ENCODE data around the gene DDX20. TPM values are rescaled to one million over a fixed set of nuclear protein-coding genes. Genes with fewer than 3 reads are reported as not detected.

The DDX20 gene
- total and polyA plus RNA-seq, 8 donors: 0.58 to 55.6 (median 9.6) TPM

DNA sequence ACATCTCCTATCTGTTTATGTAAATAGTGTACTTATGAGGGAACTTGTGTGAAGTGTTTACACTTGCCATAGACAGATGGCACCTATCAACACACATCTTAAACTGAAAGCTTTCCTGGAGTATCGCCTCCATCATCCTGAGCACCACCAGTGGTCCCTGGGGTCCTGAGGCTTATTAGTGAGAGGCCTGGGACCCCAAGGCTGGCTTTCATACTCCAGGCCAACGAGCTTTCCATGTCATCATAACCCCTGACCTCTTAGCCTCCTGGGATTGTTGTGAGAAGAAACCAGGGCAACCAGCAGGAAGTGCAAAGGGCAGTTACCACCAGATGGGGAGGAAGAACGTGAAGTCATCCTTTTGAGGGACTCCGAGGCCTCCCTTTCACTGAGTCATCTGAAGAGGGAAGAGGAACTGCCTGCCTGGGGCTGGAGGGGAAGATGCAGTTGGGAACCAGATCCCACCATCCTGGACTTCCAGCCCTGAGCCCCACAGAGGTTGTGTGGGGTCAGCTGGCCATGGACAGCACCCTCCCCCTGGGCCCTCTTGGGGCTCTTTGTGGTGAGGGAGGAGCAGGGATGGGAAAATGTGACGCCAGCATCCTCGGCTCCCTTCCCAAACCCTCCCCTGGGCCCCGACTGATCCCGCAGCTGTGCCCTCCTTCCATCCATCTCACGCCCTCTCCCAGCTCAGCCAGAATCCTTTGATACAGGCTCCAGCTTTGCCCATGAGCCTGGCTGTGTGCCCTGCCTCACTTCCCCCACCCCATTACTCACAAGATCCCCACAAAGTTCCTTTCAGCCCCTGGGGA is 22.3 kb upstream of the DDX20 start:
- intact Hi-C loops (cut with DNase I; ENCODE audit: low total_unique reads): no loop called here
- Histone ChIP-seq H3K27ac (peak overlapping the region; percentile 25 to 81 (median 73)), H3K9me3 (no peaks in the 10 kb centered on the region), H3K36me3 (no peaks in the 10 kb centered on the region), H3K4me1 (peaks cover 39 to 93% (median 69%) of the 10 kb centered on the region in 4 donors), H3K4me3 (no peak overlapping the region), H3K27me3 (no peaks in the 10 kb centered on the region)
- DNase-seq: peak in 1 of 2 donors; percentile 74
- TF ChIP-seq, protein P1, sequence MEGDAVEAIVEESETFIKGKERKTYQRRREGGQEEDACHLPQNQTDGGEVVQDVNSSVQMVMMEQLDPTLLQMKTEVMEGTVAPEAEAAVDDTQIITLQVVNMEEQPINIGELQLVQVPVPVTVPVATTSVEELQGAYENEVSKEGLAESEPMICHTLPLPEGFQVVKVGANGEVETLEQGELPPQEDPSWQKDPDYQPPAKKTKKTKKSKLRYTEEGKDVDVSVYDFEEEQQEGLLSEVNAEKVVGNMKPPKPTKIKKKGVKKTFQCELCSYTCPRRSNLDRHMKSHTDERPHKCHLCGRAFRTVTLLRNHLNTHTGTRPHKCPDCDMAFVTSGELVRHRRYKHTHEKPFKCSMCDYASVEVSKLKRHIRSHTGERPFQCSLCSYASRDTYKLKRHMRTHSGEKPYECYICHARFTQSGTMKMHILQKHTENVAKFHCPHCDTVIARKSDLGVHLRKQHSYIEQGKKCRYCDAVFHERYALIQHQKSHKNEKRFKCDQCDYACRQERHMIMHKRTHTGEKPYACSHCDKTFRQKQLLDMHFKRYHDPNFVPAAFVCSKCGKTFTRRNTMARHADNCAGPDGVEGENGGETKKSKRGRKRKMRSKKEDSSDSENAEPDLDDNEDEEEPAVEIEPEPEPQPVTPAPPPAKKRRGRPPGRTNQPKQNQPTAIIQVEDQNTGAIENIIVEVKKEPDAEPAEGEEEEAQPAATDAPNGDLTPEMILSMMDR (IDR thresholded peaks at IDR 0.05): no peak
- TF ChIP-seq POLR2AphosphoS5 (IDR thresholded peaks at IDR 0.05) (no peak), POLR2A (IDR thresholded peaks at IDR 0.05) (no peak), EP300 (IDR thresholded peaks at IDR 0.05) (no peak)
- 49 to 63% (median 52%) methylated on average over 9 of the region's 9 CpGs for WGBS, 5 donors

GRCh38 chr1:111733992-111734341 is 21.7 kb upstream of the DDX20 start:
- Histone ChIP-seq H3K4me3 (no peak overlapping the region), H3K36me3 (no peaks in the 10 kb centered on the region), H3K27ac (peak overlapping the region in 4 of 5 donors; percentile 72 to 81 (median 77)), H3K27me3 (no peaks in the 10 kb centered on the region), H3K4me1 (peaks cover 44 to 95% (median 70%) of the 10 kb centered on the region in 4 donors), H3K9me3 (no peaks in the 10 kb centered on the region)
- no peak for TF ChIP-seq POLR2AphosphoS5 (IDR thresholded peaks at IDR 0.05)
- TF ChIP-seq EP300 (IDR thresholded peaks at IDR 0.05): no peak
- no peak for TF ChIP-seq POLR2A (IDR thresholded peaks at IDR 0.05)
- TF ChIP-seq, protein P1 (IDR thresholded peaks at IDR 0.05): no peak
- WGBS, 5 donors: 74 to 87% (median 76%) methylated on average over 5 of the region's 5 CpGs
- intact Hi-C loops (cut with DNase I; ENCODE audit: low total_unique reads): no loop called here
- DNase-seq: no peak

DNA sequence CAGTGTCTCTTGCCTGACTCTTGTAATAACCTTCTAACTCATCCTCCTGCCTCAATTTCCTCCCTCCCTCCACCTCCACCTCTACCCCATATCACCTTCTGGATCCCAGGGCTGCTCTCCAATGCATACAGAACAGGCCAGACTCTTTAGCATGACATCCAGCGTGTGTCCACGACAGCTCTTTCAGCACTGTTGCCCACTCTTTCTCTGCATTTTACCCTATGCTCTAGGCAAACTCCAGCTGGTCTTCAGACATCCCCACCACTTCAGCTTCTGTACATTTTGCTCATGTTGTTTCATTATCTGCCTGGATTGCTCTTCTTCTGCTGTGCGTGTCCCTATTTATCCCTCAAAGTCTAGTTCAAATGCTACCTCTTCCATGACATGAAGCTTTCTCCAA is 21.3 kb upstream of the DDX20 start:
- 82 to 98% (median 96%) methylated on average over 3 of the region's 3 CpGs for WGBS, 5 donors
- intact Hi-C loops (cut with DNase I; ENCODE audit: low total_unique reads): no loop called here
- H3K4me3 ChIP-seq: no peak overlapping the region
- H3K36me3 ChIP-seq: no peaks in the 10 kb centered on the region
- no peak for DNase-seq
- H3K27me3 ChIP-seq: no peaks in the 10 kb centered on the region
- TF ChIP-seq POLR2AphosphoS5 (IDR thresholded peaks at IDR 0.05) (no peak), POLR2A (IDR thresholded peaks at IDR 0.05) (no peak), EP300 (IDR thresholded peaks at IDR 0.05) (no peak)
- TF ChIP-seq, protein P1 (IDR thresholded peaks at IDR 0.05): no peak
- no peaks in the 10 kb centered on the region for H3K9me3 ChIP-seq
- peaks cover 44 to 91% (median 66%) of the 10 kb centered on the region in 4 donors for H3K4me1 ChIP-seq
- H3K27ac ChIP-seq: peak overlapping the region in 4 of 5 donors; percentile 72 to 81 (median 77)

DNA sequence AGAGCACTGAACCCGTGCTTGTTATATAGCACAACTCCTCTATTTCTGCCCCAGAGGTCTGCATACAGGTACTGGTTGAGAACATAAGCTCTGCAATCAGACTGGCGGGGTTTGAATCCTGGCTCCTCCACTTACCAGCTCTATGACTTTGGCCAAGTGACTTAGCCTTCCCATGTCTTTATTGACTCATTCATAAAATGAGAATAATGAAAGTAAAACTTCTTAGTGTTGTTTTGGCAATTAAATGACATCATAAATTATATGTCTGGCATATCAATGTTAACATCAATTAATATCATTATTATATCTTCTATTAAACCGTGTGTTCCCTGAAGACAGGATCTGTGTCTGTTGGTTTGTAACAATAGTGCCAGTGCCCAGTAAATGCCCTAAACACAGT is 20.8 kb upstream of the DDX20 start:
- Histone ChIP-seq H3K4me3 (no peak overlapping the region), H3K27me3 (peaks cover 0 to under 1% (median 0%) of the 10 kb centered on the region in 3 donors), H3K27ac (peak overlapping the region in 4 of 5 donors; percentile 72 to 81 (median 77)), H3K36me3 (no peaks in the 10 kb centered on the region), H3K9me3 (no peaks in the 10 kb centered on the region), H3K4me1 (peaks cover 45 to 91% (median 66%) of the 10 kb centered on the region in 4 donors)
- 78 to 93% (median 83%) methylated on average over 3 of the region's 3 CpGs for WGBS, 5 donors
- DNase-seq: no peak
- intact Hi-C loops (cut with DNase I; ENCODE audit: low total_unique reads): no loop called here
- TF ChIP-seq POLR2AphosphoS5 (IDR thresholded peaks at IDR 0.05): no peak
- TF ChIP-seq, protein P1 (IDR thresholded peaks at IDR 0.05): no peak
- TF ChIP-seq POLR2A (IDR thresholded peaks at IDR 0.05): no peak
- no peak for TF ChIP-seq EP300 (IDR thresholded peaks at IDR 0.05)
